Activated naive CD4-positive, alpha-beta T cell treated with anti-CD3 and anti-CD28 coated beads, Interleukin-2, amount 50 U/mL, for 24 hours (primary cell): ENCODE results near the gene SHISA8.

ENCODE experiments used
- H3K27ac Mint-ChIP-seq: one replicate; pipeline ENCODE4 v1.8.0; 2021; ENCODE audit warnings: mild to moderate bottlenecking, mixed read lengths
- H3K27me3 Mint-ChIP-seq: one replicate; pipeline ENCODE4 v1.8.0; 2021; ENCODE audit warnings: mixed read lengths
- H3K36me3 Mint-ChIP-seq: one replicate; pipeline ENCODE4 v1.8.0; 2021; ENCODE audit warnings: mixed read lengths
- H3K4me1 Mint-ChIP-seq: one replicate; pipeline ENCODE4 v1.8.0; 2021; ENCODE audit warnings: mixed read lengths
- H3K4me3 Mint-ChIP-seq: one replicate; pipeline ENCODE4 v1.8.0; 2021; ENCODE audit warnings: mild to moderate bottlenecking, mixed read lengths
- H3K9me3 Mint-ChIP-seq: one replicate; pipeline ENCODE4 v1.8.0; 2021; ENCODE audit warnings: mixed read lengths

SHISA8 gene

GRCh38 chr22:41868556-41868955 lies 46.3 kb downstream of the SHISA8 start:
- H3K4me3 Mint-ChIP-seq: no peak overlapping the region
- no peak overlapping the region for H3K27ac Mint-ChIP-seq
- no peaks in the 10 kb centered on the region for H3K9me3 Mint-ChIP-seq
- no peaks in the 10 kb centered on the region for H3K27me3 Mint-ChIP-seq
- H3K4me1 Mint-ChIP-seq: peaks cover 25% of the 10 kb centered on the region
- H3K36me3 Mint-ChIP-seq: peaks cover 15% of the 10 kb centered on the region

- H3K4me3 Mint-ChIP-seq: peak overlapping the region; percentile 70
- H3K27me3 Mint-ChIP-seq: no peaks in the 10 kb centered on the region
- no peaks in the 10 kb centered on the region for H3K9me3 Mint-ChIP-seq
- H3K4me1 Mint-ChIP-seq: peaks cover 53% of the 10 kb centered on the region
- H3K36me3 Mint-ChIP-seq: peaks cover 9% of the 10 kb centered on the region
- H3K27ac Mint-ChIP-seq: peak overlapping the region; percentile 98
These were observed 51.4 kb downstream of the SHISA8 start for GRCh38 chr22:41863472-41863871.

DNA sequence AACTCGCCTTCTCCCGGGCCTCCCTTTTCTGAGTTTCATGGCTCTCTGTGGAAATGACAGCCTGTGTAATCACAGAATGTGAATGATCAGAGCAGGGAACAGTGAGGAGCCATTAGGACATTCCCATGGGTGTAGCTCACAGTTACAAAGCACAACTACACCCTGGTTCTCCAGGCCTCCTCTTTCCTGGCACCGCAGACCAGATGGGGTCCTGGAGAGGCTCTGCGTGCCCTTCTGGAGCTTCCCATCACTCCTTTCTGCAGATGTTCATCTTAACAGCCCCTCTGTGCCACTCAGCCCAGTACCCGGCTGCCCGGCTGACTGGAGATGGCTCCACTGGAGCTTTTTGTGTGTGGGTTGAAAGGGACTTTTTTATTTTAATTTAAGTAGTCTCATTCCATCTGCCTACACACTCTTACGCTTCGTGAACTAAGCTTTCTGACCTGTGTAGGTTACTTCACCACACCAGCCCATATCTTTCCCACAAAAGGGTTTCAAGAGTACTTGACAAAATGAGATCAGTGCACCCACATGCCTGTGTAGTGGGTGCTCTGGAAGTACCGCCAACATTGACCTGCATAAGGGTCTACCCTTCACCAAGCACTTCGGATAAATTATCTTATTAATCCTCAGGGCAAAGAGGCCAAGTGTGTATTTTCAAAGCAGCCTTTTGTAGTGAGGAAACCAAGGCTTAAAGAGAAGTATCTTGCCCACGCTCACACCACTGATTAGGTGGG lies 52.2 kb downstream of the SHISA8 start:
- H3K4me1 Mint-ChIP-seq: peaks cover 61% of the 10 kb centered on the region
- H3K27me3 Mint-ChIP-seq: no peaks in the 10 kb centered on the region
- H3K4me3 Mint-ChIP-seq: peak overlapping the region; percentile 70
- H3K9me3 Mint-ChIP-seq: no peaks in the 10 kb centered on the region
- H3K27ac Mint-ChIP-seq: peak overlapping the region; percentile 98
- peaks cover 6% of the 10 kb centered on the region for H3K36me3 Mint-ChIP-seq

DNA sequence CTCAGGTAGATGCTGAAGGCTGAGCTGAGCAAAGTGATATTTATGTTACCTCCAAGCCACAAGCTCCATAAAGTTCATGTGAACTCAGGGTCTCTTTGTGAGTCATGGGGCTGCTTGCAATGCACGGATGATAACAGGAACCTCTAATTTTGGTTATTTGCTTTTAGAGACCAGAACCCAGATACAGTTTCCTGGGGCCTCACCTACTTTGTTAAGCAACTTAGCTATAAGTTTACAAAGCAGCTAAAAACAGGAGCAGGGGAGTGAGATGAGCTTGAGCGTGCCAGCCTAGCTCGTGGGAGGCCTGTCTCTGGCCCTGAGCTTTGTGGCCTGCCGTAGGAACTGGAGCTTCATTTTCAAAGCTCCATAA lies 52.7 kb downstream of the SHISA8 start:
- Mint-ChIP-seq H3K27me3 (no peaks in the 10 kb centered on the region), H3K4me1 (peaks cover 66% of the 10 kb centered on the region), H3K9me3 (no peaks in the 10 kb centered on the region), H3K36me3 (peaks cover 6% of the 10 kb centered on the region), H3K4me3 (peak overlapping the region; percentile 70), H3K27ac (peak overlapping the region; percentile 98)
